HEK293 (cell line): Measurements from ENCODE around the gene ZNF687.

Source experiments
- AEBP2 ChIP-seq: fragments of 450-650 bp; formaldehyde crosslinking; IDR thresholded peaks from 2 replicates; pipeline ENCODE4 v1.5.1; 2016; ENCODE audit warnings: missing biosample characterization, missing genetic modification characterization, borderline replicate concordance
- BCL11B ChIP-seq: fragments of 450-650 bp; formaldehyde crosslinking; IDR thresholded peaks from 2 replicates; pipeline ENCODE4 v1.5.1; 2016; ENCODE audit warnings: low read depth, missing biosample characterization, missing genetic modification characterization
- CTCF ChIP-seq: fragments of 450-650 bp; formaldehyde crosslinking; IDR thresholded peaks from 2 replicates; pipeline ENCODE4 v1.5.1; 2016; ENCODE audit warnings: missing biosample characterization, missing genetic modification characterization
- GFI1B ChIP-seq: fragments of 450-650 bp; formaldehyde crosslinking; IDR thresholded peaks from 2 replicates; pipeline ENCODE4 v1.5.1; 2016; ENCODE audit warnings: missing biosample characterization, missing genetic modification characterization
- GLI4 ChIP-seq: fragments of 450-650 bp; formaldehyde crosslinking; IDR thresholded peaks from 2 replicates; pipeline ENCODE4 v1.5.1; 2016; ENCODE audit warnings: missing biosample characterization, missing genetic modification characterization
- GLIS2 ChIP-seq: fragments of 450-650 bp; formaldehyde crosslinking; IDR thresholded peaks from 2 replicates; pipeline ENCODE4 v1.5.1; 2016; ENCODE audit warnings: missing biosample characterization, missing genetic modification characterization
- KLF1 ChIP-seq: fragments of 450-650 bp; formaldehyde crosslinking; IDR thresholded peaks from 2 replicates; pipeline ENCODE4 v1.5.1; 2016; ENCODE audit warnings: missing biosample characterization, missing genetic modification characterization
- OSR2 ChIP-seq: fragments of 450-650 bp; formaldehyde crosslinking; IDR thresholded peaks from 2 replicates; pipeline ENCODE4 v1.5.1; 2016; ENCODE audit warnings: missing biosample characterization, missing genetic modification characterization
- PBX3 ChIP-seq: sonication (generic); formaldehyde crosslinking; IDR thresholded peaks from 2 replicates; pipeline ENCODE4 v1.8.1; 2022; ENCODE audit warnings: mild to moderate bottlenecking, moderate library complexity, missing genetic modification reagents
- SCRT1 ChIP-seq: fragments of 450-650 bp; formaldehyde crosslinking; IDR thresholded peaks from 2 replicates; pipeline ENCODE4 v1.5.1; 2016; ENCODE audit warnings: missing biosample characterization, missing genetic modification characterization, borderline replicate concordance
- SCRT2 ChIP-seq: fragments of 450-650 bp; formaldehyde crosslinking; IDR thresholded peaks from 2 replicates; pipeline ENCODE4 v1.5.1; 2016; ENCODE audit warnings: missing biosample characterization, missing genetic modification characterization
- ZNF10 ChIP-seq: fragments of 450-650 bp; formaldehyde crosslinking; IDR thresholded peaks from 2 replicates; pipeline ENCODE4 v1.5.1; 2017; ENCODE audit warnings: missing biosample characterization, missing genetic modification characterization
- ZNF114 ChIP-seq: fragments of 450-650 bp; formaldehyde crosslinking; IDR thresholded peaks from 2 replicates; pipeline ENCODE4 v1.5.0; 2017; ENCODE audit warnings: missing biosample characterization, missing genetic modification characterization
- ZNF121 ChIP-seq: fragments of 450-650 bp; formaldehyde crosslinking; IDR thresholded peaks from 2 replicates; pipeline ENCODE4 v1.5.1; 2016; ENCODE audit warnings: missing biosample characterization, missing genetic modification characterization
- ZNF132 ChIP-seq: fragments of 450-650 bp; formaldehyde crosslinking; IDR thresholded peaks from 2 replicates; pipeline ENCODE4 v1.5.1; 2017; ENCODE audit warnings: missing biosample characterization, missing genetic modification characterization, borderline replicate concordance
- ZNF133 ChIP-seq: fragments of 450-650 bp; formaldehyde crosslinking; IDR thresholded peaks from 2 replicates; pipeline ENCODE4 v1.5.1; 2016; ENCODE audit warnings: missing biosample characterization, missing genetic modification characterization
- ZNF175 ChIP-seq: fragments of 450-650 bp; formaldehyde crosslinking; IDR thresholded peaks from 2 replicates; pipeline ENCODE4 v1.5.1; 2016; ENCODE audit warnings: missing biosample characterization, missing genetic modification characterization
- ZNF239 ChIP-seq: fragments of 450-650 bp; formaldehyde crosslinking; IDR thresholded peaks from 2 replicates; pipeline ENCODE4 v1.5.1; 2016; ENCODE audit warnings: missing biosample characterization, missing genetic modification characterization
- ZNF302 ChIP-seq: fragments of 450-650 bp; formaldehyde crosslinking; IDR thresholded peaks from 2 replicates; pipeline ENCODE4 v1.5.1; 2016; ENCODE audit warnings: missing biosample characterization, missing genetic modification characterization, low read depth
- ZNF398 ChIP-seq: fragments of 450-650 bp; formaldehyde crosslinking; IDR thresholded peaks from 2 replicates; pipeline ENCODE4 v1.5.1; 2017; ENCODE audit warnings: missing biosample characterization, missing genetic modification characterization
- ZNF426 ChIP-seq: fragments of 450-650 bp; formaldehyde crosslinking; IDR thresholded peaks from 2 replicates; pipeline ENCODE4 v1.5.1; 2017; ENCODE audit warnings: missing biosample characterization, missing genetic modification characterization, mild to moderate bottlenecking, inconsistent platforms, moderate library complexity
- ZNF48 ChIP-seq: fragments of 450-650 bp; formaldehyde crosslinking; IDR thresholded peaks from 2 replicates; pipeline ENCODE4 v1.5.1; 2016; ENCODE audit warnings: missing biosample characterization, missing genetic modification characterization
- ZNF571 ChIP-seq: fragments of 450-650 bp; formaldehyde crosslinking; IDR thresholded peaks from 2 replicates; pipeline ENCODE4 v1.5.0; 2017; ENCODE audit warnings: missing biosample characterization, missing genetic modification characterization
- ZNF621 ChIP-seq: fragments of 450-650 bp; formaldehyde crosslinking; IDR thresholded peaks from 2 replicates; pipeline ENCODE4 v1.5.1; 2017; ENCODE audit warnings: missing biosample characterization, missing genetic modification characterization
- ZNF629 ChIP-seq: fragments of 450-650 bp; formaldehyde crosslinking; IDR thresholded peaks from 2 replicates; pipeline ENCODE4 v1.5.1; 2017; ENCODE audit warnings: missing biosample characterization, missing genetic modification characterization
- ZNF639 ChIP-seq: fragments of 450-650 bp; formaldehyde crosslinking; IDR thresholded peaks from 2 replicates; pipeline ENCODE4 v1.5.1; 2016; ENCODE audit warnings: missing biosample characterization, missing genetic modification characterization
- ZNF658 ChIP-seq: fragments of 450-650 bp; formaldehyde crosslinking; IDR thresholded peaks from 2 replicates; pipeline ENCODE4; 2016; ENCODE audit warnings: missing biosample characterization, missing genetic modification characterization
- ZNF664 ChIP-seq: fragments of 450-650 bp; formaldehyde crosslinking; IDR thresholded peaks from 2 replicates; pipeline ENCODE4 v1.5.1; 2016; ENCODE audit warnings: missing biosample characterization, missing genetic modification characterization
- ZNF776 ChIP-seq: fragments of 450-650 bp; formaldehyde crosslinking; IDR thresholded peaks from 2 replicates; pipeline ENCODE4 v1.5.0; 2017; ENCODE audit warnings: missing biosample characterization, missing genetic modification characterization, borderline replicate concordance
- ZNF837 ChIP-seq: fragments of 450-650 bp; formaldehyde crosslinking; IDR thresholded peaks from 2 replicates; pipeline ENCODE4 v1.5.1; 2016; ENCODE audit warnings: missing biosample characterization, missing genetic modification characterization
- ZSCAN5A ChIP-seq: fragments of 450-650 bp; formaldehyde crosslinking; IDR thresholded peaks from 2 replicates; pipeline ENCODE4 v1.5.1; 2016; ENCODE audit warnings: missing biosample characterization, missing genetic modification characterization

Gene ZNF687

GRCh38 chr1:151254217-151255213 is 27.6 kb upstream of the ZNF687 start, which contains the start of gene PSMD4 (continued):
- no peak for TF ChIP-seq ZNF239 (tag by site-specific recombination)
- TF ChIP-seq ZNF48 (tag by site-specific recombination) = no peak
- TF ChIP-seq ZNF629 (tag by site-specific recombination) = 0 out of 2 replicates have a peak, but pooled peaks have one; percentile 28
- TF ChIP-seq CTCF (tag by site-specific recombination) = 0 out of 2 replicates have a peak, but pooled peaks have one; percentile 23
- no peak for TF ChIP-seq ZNF776 (tag by site-specific recombination)
- TF ChIP-seq PBX3 = no peak
- no peak for TF ChIP-seq ZNF571 (tag by site-specific recombination)
- TF ChIP-seq GLIS2 = peak; percentile 80
- no peak for TF ChIP-seq BCL11B
- TF ChIP-seq ZNF121 (tag by site-specific recombination) = no peak
- TF ChIP-seq AEBP2 (tag by site-specific recombination) = no peak
- no peak for TF ChIP-seq ZNF664 (tag by site-specific recombination)
- no peak for TF ChIP-seq ZNF133
- no peak for TF ChIP-seq ZNF114 (tag by site-specific recombination)
- no peak for TF ChIP-seq ZNF837 (tag by site-specific recombination)
- no peak for TF ChIP-seq OSR2
- TF ChIP-seq ZNF658 = no peak
- no peak for TF ChIP-seq SCRT2 (tag by site-specific recombination)
- 0 out of 2 replicates have a peak, but pooled peaks have one; percentile 31 for TF ChIP-seq GLI4
- TF ChIP-seq ZNF132 = no peak
- TF ChIP-seq ZNF621 (tag by site-specific recombination) = no peak
- TF ChIP-seq SCRT1 = no peak
- no peak for TF ChIP-seq ZNF426 (tag by site-specific recombination)
- TF ChIP-seq ZNF639 = no peak
- TF ChIP-seq ZSCAN5A (tag by site-specific recombination) = 0 out of 2 replicates have a peak, but pooled peaks have one; percentile 19
- no peak for TF ChIP-seq GFI1B (tag by site-specific recombination)
- TF ChIP-seq ZNF302 (tag by site-specific recombination) = no peak
- TF ChIP-seq ZNF398 = no peak
- no peak for TF ChIP-seq ZNF175 (tag by site-specific recombination)
- TF ChIP-seq KLF1 (tag by site-specific recombination) = no peak
- peak; percentile 21; the same call in 1 of the 2 replicates for TF ChIP-seq ZNF10
